K562 (cell line): ENCODE data around the gene POLR3GL. TPM values are rescaled to one million over a fixed set of nuclear protein-coding genes. Genes with fewer than 3 reads are reported as not detected.

Experiments
- ATAC-seq: fragments of 200-7000 bp; cut with Tn5 transposase; 3 replicates; pipeline ENCODE4 v1.9.1; 2020; ENCODE audit warnings: moderate library complexity
- BruUV-seq: library from RNA; stranded (reverse); fragments of 400-500 nt; replicated peaks from 2 replicates; lab custom pipeline; 2021; lab: Mats Ljungman, UMichigan
- CTCF ChIA-PET: fragments of 300-600 bp; formaldehyde crosslinking; extraction: SDS; loops from one replicate; lab custom pipeline; 2021; ENCODE audit warnings: low intra/inter-chr PET ratio; lab: Yijun Ruan, JAX
- POLR2A ChIA-PET: fragments of 300-600, 350-650 bp; sonication (Branson Sonifier 250); formaldehyde crosslinking; extraction: SDS; loops from one replicate; lab custom pipeline; 2021; ENCODE audit warnings: antibody characterized with exemption, inconsistent platforms; lab: Yijun Ruan, JAX
- DNase-seq, 4 experiments: peaks; one replicate each; pipeline versions ENCODE4 v3.0.0 to v3.0.0-alpha.2; 2011 to 2018; ENCODE audit warnings: low spot score in 3 of 4, mixed read lengths in 3 of 4; ENCODE audit errors: extremely low read depth in 1 of 4
- FAIRE-seq: peaks from 2 replicates; lab custom pipeline; 2011; peaks lifted over from hg19 to GRCh38; lab: Jason Lieb, UNC
- H2AFZ ChIP-seq: 2 replicates; pipeline ENCODE4 v1.6.0; 2011; ENCODE audit warnings: low read depth, low read length, control low read depth, inconsistent platforms
- H3K27ac ChIP-seq: fragments of 200-600 bp; 3 replicates; pipeline ENCODE4 v1.8.0; 2011; ENCODE audit warnings: low read depth, mild to moderate bottlenecking, control low read depth, inconsistent platforms, low read length, moderate library complexity, mixed read lengths; ENCODE audit errors: extremely low read depth
- H3K27me3 ChIP-seq, 2 experiments: fragments of 300-600 bp in 1 of 2; 2 replicates in 1 of 2; 3 replicates in 1 of 2; pipeline versions ENCODE4 v1.6.0 to v1.8.0; 2011; ENCODE audit warnings: inconsistent platforms in 2 of 2, low read length in 2 of 2, mild to moderate bottlenecking in 1 of 2, mixed read lengths in 1 of 2, moderate library complexity in 1 of 2; ENCODE audit not compliant: control insufficient read depth in 2 of 2, insufficient read depth in 2 of 2
- H3K36me3 ChIP-seq: fragments of 300-600 bp; 3 replicates; pipeline ENCODE4 v1.8.0; 2011; ENCODE audit warnings: mild to moderate bottlenecking, low read length, inconsistent platforms; ENCODE audit not compliant: control insufficient read depth, insufficient read depth
- H3K4me1 ChIP-seq, 2 experiments: fragments of 200-600 bp in 1 of 2; replicated peaks in 1 of 2; 2 replicates in 1 of 2; 3 replicates in 1 of 2; pipeline versions ENCODE4 v1.5.1 to v1.8.0; 2011; ENCODE audit warnings: inconsistent platforms in 2 of 2, low read length in 2 of 2, mild to moderate bottlenecking in 1 of 2, mixed read lengths in 1 of 2, moderate library complexity in 1 of 2; ENCODE audit not compliant: control insufficient read depth in 2 of 2, insufficient read depth in 2 of 2
- H3K4me2 ChIP-seq: 2 replicates; pipeline ENCODE4 v1.6.1; 2011; ENCODE audit warnings: low read length, control low read depth, inconsistent platforms, mixed read lengths; ENCODE audit not compliant: insufficient read depth
- H3K4me3 ChIP-seq: fragments of 200-600 bp; sonication (generic), shearing (Covaris generic); 2 replicates; pipeline ENCODE4 v1.5.1; 2016; ENCODE audit warnings: control low read depth, inconsistent platforms
- H3K79me2 ChIP-seq: fragments of 200-600 bp; 3 replicates; pipeline ENCODE4 v1.8.0; 2011; ENCODE audit warnings: low read length, inconsistent platforms; ENCODE audit not compliant: control insufficient read depth, insufficient read depth
- H3K9ac ChIP-seq, 2 experiments: 2 replicates each; pipeline versions ENCODE4 v1.6.0 to v1.6.1; 2011; ENCODE audit warnings: low read depth in 2 of 2, low read length in 2 of 2, control low read depth in 1 of 2, inconsistent platforms in 1 of 2, mild to moderate bottlenecking in 1 of 2, mixed read lengths in 1 of 2; ENCODE audit not compliant: insufficient read depth in 1 of 2
- H3K9me1 ChIP-seq: one replicate; pipeline ENCODE4 v1.6.0; 2011; ENCODE audit warnings: inconsistent platforms, mild to moderate bottlenecking, low read length, moderate library complexity; ENCODE audit not compliant: control insufficient read depth, insufficient read depth
- H3K9me3 ChIP-seq: replicated peaks from 2 replicates; pipeline ENCODE4 v1.5.1; 2011; ENCODE audit warnings: low read depth, low read length, inconsistent platforms; ENCODE audit not compliant: control insufficient read depth, insufficient read depth
- H4K20me1 ChIP-seq: replicated peaks from 2 replicates; pipeline ENCODE4 v1.6.1; 2011; ENCODE audit warnings: low read length, inconsistent platforms, mixed read lengths; ENCODE audit not compliant: control insufficient read depth, insufficient read depth
- GATAD2A ChIP-seq: fragments of 450-650 bp; IDR thresholded peaks from 2 replicates; pipeline ENCODE4 v1.6.1; 2017
- SIN3A ChIP-seq, 2 experiments: fragments of 150-350 bp in 1 of 2; IDR thresholded peaks; 2 replicates each; pipeline ENCODE4 v1.6.1; 2011 to 2016; ENCODE audit warnings: borderline replicate concordance in 2 of 2, low read depth in 2 of 2, low read length in 2 of 2, mild to moderate bottlenecking in 2 of 2, moderate library complexity in 2 of 2; ENCODE audit not compliant: control insufficient read depth in 1 of 2
- WGBS: fragments of 100-300 bp; shearing (Covaris generic); methylation state at CpG from one replicate; pipeline ENCODE4 v1.1.6; 2016; ENCODE audit warnings: low coverage, mixed read lengths; ENCODE audit not compliant: insufficient coverage; ENCODE audit errors: missing lambda C conversion rate; 5-methylcytosine and 5-hydroxymethylcytosine counted together
- in situ Hi-C: fragments of 300-500 bp; cut with MboI; formaldehyde crosslinking; loops from 4 replicates; pipeline ENCODE4 v1.15.0; 2018; ENCODE audit warnings: inconsistent platforms, mixed read lengths
- intact Hi-C: fragments of 100-400 bp; cut with micrococcal nuclease; formaldehyde crosslinking; loops from 2 replicates; pipeline ENCODE4 v1.14.2; 2022
- polyA plus RNA-seq, 8 experiments: library from polyadenylated mRNA; depleted of rRNA in 4 of 8; stranded (reverse) in 5 of 8; unstranded in 3 of 8; fragments of >200 nt; fragmentation: Nextera tagmentation in 2 of 8; fragmentation: Illumina TruSeq in 1 of 8; extraction: Ambion mirVana in 2 of 8; extraction: Trizol in 1 of 8; gene quantifications; 2 replicates each; pipeline versions ENCODE4 v1.2.1 to v1.2.3, GENCODE V29; 2011 to 2014; ENCODE audit warnings: inconsistent platforms in 1 of 8, missing spikeins in 1 of 8
- total RNA-seq, 7 experiments: library from RNA; depleted of rRNA in 6 of 7; stranded (reverse); fragments of >200 nt in 6 of 7; fragmentation: Illumina TruSeq in 2 of 7; extraction: Trizol in 2 of 7; gene quantifications; 2 replicates each; pipeline versions ENCODE4 v1.2.1 to v1.2.3, GENCODE V29; 2011 to 2021; ENCODE audit warnings: low replicate concordance in 1 of 7
- TF ChIP-seq, protein P1 (sequence below): fragments of 450-650 bp; IDR thresholded peaks from 2 replicates; pipeline ENCODE4 v1.6.1; 2017; ENCODE audit warnings: antibody characterized with exemption, mild to moderate bottlenecking
- TF ChIP-seq, protein P2 (sequence below): fragments of 200-800 bp; sonication (Bioruptor generic); IDR thresholded peaks from 2 replicates; pipeline ENCODE4 v1.6.1; 2017; ENCODE audit warnings: missing genetic modification characterization, missing compliant biosample characterization

The POLR3GL gene
- total and polyA plus RNA-seq, 9 of the 15 experiments (the other 6 are each of a cell fraction or from before 2014, with no cell fraction given): 14.6 to 48.4 (median 38.2) TPM

DNA sequence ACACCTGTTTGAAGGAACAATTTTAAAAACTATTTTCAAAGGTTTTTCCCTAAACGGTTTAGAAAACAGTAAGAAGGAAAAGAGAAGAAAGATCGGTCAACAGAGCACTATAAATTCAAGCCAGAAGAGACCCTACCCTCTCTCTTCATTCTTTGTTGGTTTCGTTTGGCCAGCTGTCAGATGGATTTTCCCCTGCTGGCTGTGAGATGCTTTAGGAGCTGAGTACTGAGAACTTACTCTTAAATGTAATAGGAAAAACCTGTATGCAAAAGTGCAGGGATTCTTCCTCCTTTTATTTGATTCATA lies 33.2 kb downstream of the POLR3GL start:
- intact Hi-C loops (no loop called here), in situ Hi-C loops (no loop called here)

More for the DNA sequence above, 33.2 kb downstream of the POLR3GL start:
- WGBS: 7% methylated on average over 3 of the region's 3 CpGs
- Histone ChIP-seq H3K4me2 (peak overlapping the region; percentile 97), H3K9me1 (peaks cover 3% of the 10 kb centered on the region), H3K27me3 (no peaks in the 10 kb centered on the region), H3K79me2 (peaks cover 58% of the 10 kb centered on the region), H3K4me1 (peaks cover 14 to 26% of the 10 kb centered on the region in 2 experiments; a peak in 3 of 5 replicates), H3K9me3 (no peaks in the 10 kb centered on the region), H3K27ac (peak overlapping the region; percentile 99), H3K9ac (peak overlapping the region in 1 of 2 experiments; percentile 100; a peak in 2 of 4 replicates)
- CTCF ChIA-PET: no interaction called here
- no TSS peak for BruUV-seq
- POLR2A ChIA-PET: interaction anchor here (1.0 to 14.0 kb wide), 5 partner anchors 9 to 70 kb away, joined by 3 to 320 read pairs (median 8); partner anchors contain the start of gene RBM8A
- no peak for ATAC-seq
- TF ChIP-seq GATAD2A (0 out of 2 replicates have a peak, but pooled peaks have one; percentile 2), SIN3A (IDR thresholded peaks at IDR 0.05; ENCODE audit: borderline replicate concordance in 2 of 2, control insufficient read depth in 1 of 2, low read depth in 2 of 2, low read length in 2 of 2) (0 out of 4 replicates have a peak, but pooled peaks of 1 of the 2 experiments have one; percentile 13)
- TF ChIP-seq, protein P1, sequence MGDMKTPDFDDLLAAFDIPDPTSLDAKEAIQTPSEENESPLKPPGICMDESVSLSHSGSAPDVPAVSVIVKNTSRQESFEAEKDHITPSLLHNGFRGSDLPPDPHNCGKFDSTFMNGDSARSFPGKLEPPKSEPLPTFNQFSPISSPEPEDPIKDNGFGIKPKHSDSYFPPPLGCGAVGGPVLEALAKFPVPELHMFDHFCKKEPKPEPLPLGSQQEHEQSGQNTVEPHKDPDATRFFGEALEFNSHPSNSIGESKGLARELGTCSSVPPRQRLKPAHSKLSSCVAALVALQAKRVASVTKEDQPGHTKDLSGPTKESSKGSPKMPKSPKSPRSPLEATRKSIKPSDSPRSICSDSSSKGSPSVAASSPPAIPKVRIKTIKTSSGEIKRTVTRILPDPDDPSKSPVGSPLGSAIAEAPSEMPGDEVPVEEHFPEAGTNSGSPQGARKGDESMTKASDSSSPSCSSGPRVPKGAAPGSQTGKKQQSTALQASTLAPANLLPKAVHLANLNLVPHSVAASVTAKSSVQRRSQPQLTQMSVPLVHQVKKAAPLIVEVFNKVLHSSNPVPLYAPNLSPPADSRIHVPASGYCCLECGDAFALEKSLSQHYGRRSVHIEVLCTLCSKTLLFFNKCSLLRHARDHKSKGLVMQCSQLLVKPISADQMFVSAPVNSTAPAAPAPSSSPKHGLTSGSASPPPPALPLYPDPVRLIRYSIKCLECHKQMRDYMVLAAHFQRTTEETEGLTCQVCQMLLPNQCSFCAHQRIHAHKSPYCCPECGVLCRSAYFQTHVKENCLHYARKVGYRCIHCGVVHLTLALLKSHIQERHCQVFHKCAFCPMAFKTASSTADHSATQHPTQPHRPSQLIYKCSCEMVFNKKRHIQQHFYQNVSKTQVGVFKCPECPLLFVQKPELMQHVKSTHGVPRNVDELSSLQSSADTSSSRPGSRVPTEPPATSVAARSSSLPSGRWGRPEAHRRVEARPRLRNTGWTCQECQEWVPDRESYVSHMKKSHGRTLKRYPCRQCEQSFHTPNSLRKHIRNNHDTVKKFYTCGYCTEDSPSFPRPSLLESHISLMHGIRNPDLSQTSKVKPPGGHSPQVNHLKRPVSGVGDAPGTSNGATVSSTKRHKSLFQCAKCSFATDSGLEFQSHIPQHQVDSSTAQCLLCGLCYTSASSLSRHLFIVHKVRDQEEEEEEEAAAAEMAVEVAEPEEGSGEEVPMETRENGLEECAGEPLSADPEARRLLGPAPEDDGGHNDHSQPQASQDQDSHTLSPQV: no peak
- TF ChIP-seq, protein P2, sequence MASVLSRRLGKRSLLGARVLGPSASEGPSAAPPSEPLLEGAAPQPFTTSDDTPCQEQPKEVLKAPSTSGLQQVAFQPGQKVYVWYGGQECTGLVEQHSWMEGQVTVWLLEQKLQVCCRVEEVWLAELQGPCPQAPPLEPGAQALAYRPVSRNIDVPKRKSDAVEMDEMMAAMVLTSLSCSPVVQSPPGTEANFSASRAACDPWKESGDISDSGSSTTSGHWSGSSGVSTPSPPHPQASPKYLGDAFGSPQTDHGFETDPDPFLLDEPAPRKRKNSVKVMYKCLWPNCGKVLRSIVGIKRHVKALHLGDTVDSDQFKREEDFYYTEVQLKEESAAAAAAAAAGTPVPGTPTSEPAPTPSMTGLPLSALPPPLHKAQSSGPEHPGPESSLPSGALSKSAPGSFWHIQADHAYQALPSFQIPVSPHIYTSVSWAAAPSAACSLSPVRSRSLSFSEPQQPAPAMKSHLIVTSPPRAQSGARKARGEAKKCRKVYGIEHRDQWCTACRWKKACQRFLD: peak; percentile 51; the same call in 1 of the 2 replicates
- TF ChIP-seq, all 486 proteins: peak for 3
- H3K36me3 ChIP-seq: peaks cover 34% of the 10 kb centered on the region
- DNase-seq (no peak), FAIRE-seq (no peak)
- H3K4me3 ChIP-seq: peak overlapping the region; percentile 85
- H4K20me1 ChIP-seq: peaks cover 36% of the 10 kb centered on the region
- peak overlapping the region; percentile 81; the same call in 1 of the 2 replicates for H2AFZ ChIP-seq
